Ascending aorta (tissue), 2 donors: ENCODE data around the gene TPH1. TPM values are rescaled to one million over a fixed set of nuclear protein-coding genes. Genes with fewer than 3 reads are reported as not detected.

Experiments used
- DNase-seq, 2 donors: peaks; one replicate each; pipeline ENCODE4 v3.0.0-alpha.2; 2019; ENCODE audit warnings: low spot score in 2 of 2
- H3K27ac ChIP-seq, 2 donors: fragments of 200-600 bp; sonication (generic); one replicate each; pipeline ENCODE4 v1.5.1; 2016 to 2017; ENCODE audit warnings: mild to moderate bottlenecking in 1 of 2
- H3K27me3 ChIP-seq: fragments of 200-600 bp; sonication (generic); one replicate; pipeline ENCODE4 v1.5.1; 2017
- H3K36me3 ChIP-seq, 2 donors: fragments of 200-600 bp; sonication (generic); one replicate each; pipeline ENCODE4 v1.5.1; 2016
- H3K4me1 ChIP-seq, 2 donors: fragments of 200-600 bp; sonication (generic); one replicate each; pipeline ENCODE4 v1.5.1; 2016 to 2017; ENCODE audit warnings: mild to moderate bottlenecking in 1 of 2
- H3K4me3 ChIP-seq, 2 donors: fragments of 200-600 bp; sonication (generic); one replicate each; pipeline ENCODE4 v1.5.1; 2016 to 2017; ENCODE audit warnings: mild to moderate bottlenecking in 1 of 2
- H3K9me3 ChIP-seq, 2 donors: fragments of 200-600 bp; sonication (generic); one replicate each; pipeline ENCODE4 v1.5.1; 2016
- intact Hi-C: fragments of 100-400 bp; cut with DNase I; formaldehyde crosslinking; loops from one replicate; pipeline ENCODE4 v1.15.1; 2023
- total RNA-seq: library from RNA; depleted of rRNA; stranded (reverse); fragments of >200 nt; gene quantifications from one replicate; pipeline ENCODE4 v1.1.0, GENCODE V29; 2016
- TF ChIP-seq, protein P1 (sequence below), 3 experiments: fragments of 200-600 bp in 2 of 3; fragments of 450-650 bp in 1 of 3; sonication (generic) in 2 of 3; IDR thresholded peaks; one replicate each; pipeline ENCODE4 v1.5.1; 2016 to 2019; ENCODE audit warnings: antibody characterized with exemption in 3 of 3, mild to moderate bottlenecking in 1 of 3, moderate library complexity in 1 of 3

Gene TPH1
- total RNA-seq: 1.8 TPM

DNA sequence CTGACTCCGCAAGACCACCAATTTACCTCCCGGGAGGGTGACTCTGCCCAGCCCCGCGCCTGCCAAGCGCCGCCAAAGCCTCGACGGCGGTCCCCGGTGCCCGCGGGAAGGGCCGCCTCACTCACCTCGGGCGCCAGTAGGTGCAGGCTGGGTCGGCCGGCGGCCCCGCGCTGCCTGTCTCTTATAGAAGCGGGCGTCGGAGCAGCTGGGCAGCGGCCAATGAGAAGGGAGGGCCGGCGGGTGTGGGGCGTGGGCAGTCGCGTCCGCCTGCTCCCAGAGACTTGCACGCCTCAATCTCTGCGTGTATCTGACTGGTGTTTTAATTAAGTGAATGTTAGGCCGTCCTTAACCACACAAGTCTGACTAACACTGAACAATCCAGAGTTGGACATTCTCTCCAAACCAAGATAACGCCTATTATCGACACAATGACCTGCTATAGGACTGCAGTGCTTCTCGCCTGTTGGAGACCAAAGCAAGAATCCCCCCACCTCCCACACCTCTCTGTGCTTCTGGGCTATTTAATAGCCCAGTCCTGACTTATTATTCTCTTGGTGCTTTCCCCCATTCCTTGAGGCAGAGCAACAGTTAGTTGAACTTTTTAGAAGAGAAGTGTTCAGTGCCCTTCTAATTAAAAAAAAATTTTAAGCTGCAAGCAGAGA lies at the start of gene TPH1:
Gene TPH1 (minus strand): TSS at position 154 of the 662 bp plus-strand sequence. CDS start 5,507 bp downstream, outside the sequence.
- Histone ChIP-seq H3K9me3 (no peaks in the 10 kb centered on the region), H3K4me3 (peak within 1 kb of the TSS; percentile 48 to 67), H3K27ac (peak within 1 kb of the TSS; percentile 77 to 80), H3K36me3 (no peaks in the 10 kb centered on the region), H3K4me1 (no peaks in the 10 kb centered on the region), H3K27me3 (no peaks in the 10 kb centered on the region)
- DNase-seq: peak; percentile 12 to 83
- TF ChIP-seq, protein P1, sequence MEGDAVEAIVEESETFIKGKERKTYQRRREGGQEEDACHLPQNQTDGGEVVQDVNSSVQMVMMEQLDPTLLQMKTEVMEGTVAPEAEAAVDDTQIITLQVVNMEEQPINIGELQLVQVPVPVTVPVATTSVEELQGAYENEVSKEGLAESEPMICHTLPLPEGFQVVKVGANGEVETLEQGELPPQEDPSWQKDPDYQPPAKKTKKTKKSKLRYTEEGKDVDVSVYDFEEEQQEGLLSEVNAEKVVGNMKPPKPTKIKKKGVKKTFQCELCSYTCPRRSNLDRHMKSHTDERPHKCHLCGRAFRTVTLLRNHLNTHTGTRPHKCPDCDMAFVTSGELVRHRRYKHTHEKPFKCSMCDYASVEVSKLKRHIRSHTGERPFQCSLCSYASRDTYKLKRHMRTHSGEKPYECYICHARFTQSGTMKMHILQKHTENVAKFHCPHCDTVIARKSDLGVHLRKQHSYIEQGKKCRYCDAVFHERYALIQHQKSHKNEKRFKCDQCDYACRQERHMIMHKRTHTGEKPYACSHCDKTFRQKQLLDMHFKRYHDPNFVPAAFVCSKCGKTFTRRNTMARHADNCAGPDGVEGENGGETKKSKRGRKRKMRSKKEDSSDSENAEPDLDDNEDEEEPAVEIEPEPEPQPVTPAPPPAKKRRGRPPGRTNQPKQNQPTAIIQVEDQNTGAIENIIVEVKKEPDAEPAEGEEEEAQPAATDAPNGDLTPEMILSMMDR (IDR thresholded peaks at IDR 0.05): no peak
- intact Hi-C loops: loop anchor here (5.0 kb wide), 1 partner anchor 61 kb away; the partner anchor contains the start of gene SAAL1

DNA sequence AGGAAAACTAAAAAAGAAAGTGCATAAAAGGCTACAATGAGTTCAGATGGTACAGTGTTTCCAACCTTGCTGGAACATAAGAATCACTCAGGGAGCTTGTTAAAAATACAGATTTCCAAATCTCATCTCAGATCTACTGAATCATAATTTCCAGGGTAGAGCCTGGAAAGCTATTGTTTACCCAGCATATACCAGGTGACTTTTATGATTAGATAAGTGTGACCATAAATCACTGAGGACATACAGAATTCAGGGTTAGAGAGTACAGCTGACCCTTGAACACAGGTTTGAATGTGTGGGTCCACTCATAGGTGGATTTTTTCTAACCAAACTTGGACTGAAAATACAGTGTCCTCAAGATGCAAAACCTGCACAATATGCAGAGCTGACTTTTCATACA lies 47.9 kb upstream of the TPH1 start:
- TF ChIP-seq, protein P1 (IDR thresholded peaks at IDR 0.05): no peak
- Histone ChIP-seq H3K27me3 (no peaks in the 10 kb centered on the region), H3K9me3 (no peaks in the 10 kb centered on the region), H3K4me3 (no peak overlapping the region), H3K4me1 (no peaks in the 10 kb centered on the region), H3K36me3 (peaks cover 24 to 51% of the 10 kb centered on the region in 2 donors), H3K27ac (no peak overlapping the region)
- no peak for DNase-seq
- intact Hi-C loops: no loop called here

- Histone ChIP-seq H3K9me3 (no peaks in the 10 kb centered on the region), H3K27me3 (no peaks in the 10 kb centered on the region), H3K36me3 (peaks cover 37 to 62% of the 10 kb centered on the region in 2 donors), H3K27ac (no peak overlapping the region), H3K4me3 (no peak overlapping the region), H3K4me1 (peaks cover 3% of the 10 kb centered on the region in 2 donors)
- TF ChIP-seq, protein P1 (IDR thresholded peaks at IDR 0.05): no peak
- intact Hi-C loops: no loop called here
- DNase-seq: no peak
Observed at GRCh38 chr11:18091731-18092130, 45.7 kb upstream of the TPH1 start.

DNA sequence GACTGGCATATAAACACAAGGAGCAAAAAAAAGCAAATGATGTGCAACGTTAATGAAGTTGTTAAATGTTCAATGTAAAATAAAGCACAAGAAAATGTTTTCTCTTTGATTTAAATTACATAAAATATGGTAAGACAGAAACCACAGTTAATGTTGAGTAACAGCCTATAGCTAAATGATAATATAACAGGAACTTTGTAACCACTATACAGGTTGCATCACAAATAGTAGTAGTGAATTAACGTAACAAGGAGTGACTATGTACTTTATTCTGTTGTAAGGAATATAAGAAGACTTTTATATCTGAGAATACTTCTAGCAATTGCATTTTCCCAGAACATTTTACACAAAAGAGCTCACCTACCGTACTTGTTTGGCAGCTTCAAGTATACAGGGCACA lies 42.9 kb upstream of the TPH1 start:
- Histone ChIP-seq H3K4me3 (no peak overlapping the region), H3K27ac (no peak overlapping the region), H3K27me3 (no peaks in the 10 kb centered on the region), H3K9me3 (no peaks in the 10 kb centered on the region), H3K36me3 (peaks cover 29 to 47% of the 10 kb centered on the region in 2 donors), H3K4me1 (peaks cover 3% of the 10 kb centered on the region in 2 donors)
- no peak for DNase-seq
- intact Hi-C loops: no loop called here
- TF ChIP-seq, protein P1 (IDR thresholded peaks at IDR 0.05): no peak

DNA sequence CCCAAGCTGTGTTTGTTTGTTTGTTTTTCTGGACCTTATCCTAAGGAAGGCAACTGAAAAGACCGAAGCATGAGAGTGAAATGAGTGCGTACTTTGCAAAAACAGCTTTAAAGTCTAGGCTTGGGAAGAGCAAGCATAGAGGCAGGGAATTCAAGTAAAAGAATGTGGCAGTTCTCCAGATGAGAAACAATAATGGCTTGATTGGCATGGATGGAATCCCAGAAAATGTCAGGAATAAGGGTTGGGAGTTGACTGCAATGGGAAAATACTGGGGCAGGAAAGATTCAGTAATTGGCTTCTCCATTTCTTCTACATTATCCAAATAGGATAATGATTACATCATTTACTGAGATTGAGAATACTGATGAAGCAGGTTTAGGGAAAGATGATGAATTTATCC lies 42.3 kb upstream of the TPH1 start:
- H3K27ac ChIP-seq: no peak overlapping the region
- H3K36me3 ChIP-seq: peaks cover 23 to 41% of the 10 kb centered on the region in 2 donors
- intact Hi-C loops: no loop called here
- no peak for DNase-seq
- TF ChIP-seq, protein P1 (IDR thresholded peaks at IDR 0.05): no peak
- no peaks in the 10 kb centered on the region for H3K27me3 ChIP-seq
- no peak overlapping the region for H3K4me3 ChIP-seq
- H3K4me1 ChIP-seq: peaks cover 3% of the 10 kb centered on the region in 2 donors
- H3K9me3 ChIP-seq: no peaks in the 10 kb centered on the region
